NT2/D1 (cell line): ENCODE results near the gene NACC2.

Source experiments
- SUZ12 ChIP-seq: IDR thresholded peaks from 2 replicates; pipeline ENCODE4 v1.6.1; 2011; ENCODE audit not compliant: insufficient read length, insufficient read depth; ENCODE audit errors: extremely low read depth
- ZNF274 ChIP-seq: IDR thresholded peaks from 2 replicates; pipeline ENCODE4 v1.6.1; 2011; ENCODE audit warnings: mild to moderate bottlenecking, low read depth, low read length

- TF ChIP-seq SUZ12 (no peak), ZNF274 (no peak)
These were observed 20.4 kb downstream of the NACC2 start for GRCh38 chr9:136074706-136075105.
